Lower leg skin (tissue), 3 donors: Measurements from ENCODE around the gene MAPK8.

Experiments used
- CTCF ChIP-seq, 3 donors: fragments of 450-650 bp; IDR thresholded peaks; one replicate each; pipeline ENCODE4 v1.5.1; 2016; ENCODE audit warnings: antibody characterized with exemption in 3 of 3, mild to moderate bottlenecking in 3 of 3, moderate library complexity in 2 of 3
- POLR2A ChIP-seq, 2 donors: fragments of 450-650 bp; IDR thresholded peaks; one replicate each; pipeline ENCODE4 v1.6.1; 2016 to 2017; ENCODE audit warnings: antibody characterized with exemption in 2 of 2, mild to moderate bottlenecking in 1 of 2, moderate library complexity in 1 of 2

DNA sequence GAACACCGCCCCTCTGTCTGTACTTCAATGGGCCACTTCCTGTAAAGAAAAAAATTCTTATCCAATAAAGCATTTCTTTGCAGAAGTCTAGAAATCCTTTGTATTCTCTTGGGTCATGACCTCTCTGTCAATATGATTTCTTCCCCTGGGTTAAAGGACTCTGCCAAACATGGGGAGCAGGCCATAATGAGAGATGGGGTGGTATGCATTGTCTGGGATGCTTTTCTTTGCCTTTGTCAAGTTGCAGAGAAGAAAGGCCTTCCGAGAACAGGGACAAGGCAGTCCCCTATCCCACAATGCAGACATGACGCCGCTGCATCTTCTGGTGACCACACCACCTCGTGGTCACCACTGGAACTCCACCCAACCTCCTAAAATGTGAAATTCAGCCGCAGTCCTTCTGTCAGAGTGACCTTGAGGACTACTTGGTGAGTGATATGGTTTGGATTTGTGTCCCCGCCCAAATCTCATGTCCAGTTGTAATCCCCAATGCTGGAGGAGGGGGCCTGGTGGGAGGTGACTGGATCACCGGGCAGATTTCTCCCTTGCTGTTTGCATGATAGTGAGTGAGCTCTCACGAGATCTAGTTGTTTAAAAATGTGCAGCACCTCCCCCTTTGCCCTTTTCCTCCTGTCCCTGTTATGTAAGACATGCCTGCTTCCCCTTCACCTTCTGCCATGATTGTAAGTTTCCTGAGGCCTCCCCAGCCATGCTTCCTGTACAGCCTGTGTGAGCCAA is 16.8 kb upstream of the MAPK8 start:
- TF ChIP-seq CTCF (IDR thresholded peaks at IDR 0.05) (no peak), POLR2A (IDR thresholded peaks at IDR 0.05) (no peak)
